ENCODE data around the gene OAF.

Gene OAF

GRCh38 chr11:120235024-120235628 lies 24.3 kb downstream of the OAF start:
- peaks cover 14% of the 10 kb centered on the region for H3K4me1 ChIP-seq (ENCODE audit: control insufficient read depth, insufficient read depth, low read length)
- no peak overlapping the region for H3K9ac ChIP-seq (ENCODE audit: low read length)
- H3K9me3 ChIP-seq (ENCODE audit: control insufficient read depth, insufficient read depth, low read depth, low read length): no peaks in the 10 kb centered on the region
- no peaks in the 10 kb centered on the region for H3K36me3 ChIP-seq (ENCODE audit: control insufficient read depth, insufficient read depth, low read length)
- no peak overlapping the region for H3K4me3 ChIP-seq (ENCODE audit: low read depth, low read length)
- peaks cover 38% of the 10 kb centered on the region for H3K27me3 ChIP-seq (ENCODE audit: control insufficient read depth, insufficient read depth, low read length)
- H3K27ac ChIP-seq (ENCODE audit: low read depth, low read length): no peak overlapping the region

GRCh38 chr11:120236169-120237107 lies 25.6 kb downstream of the OAF start:
- Histone ChIP-seq H3K27me3 (ENCODE audit: control insufficient read depth, insufficient read depth, low read length) (peaks cover 51% of the 10 kb centered on the region), H3K9me3 (ENCODE audit: control insufficient read depth, insufficient read depth, low read depth, low read length) (no peaks in the 10 kb centered on the region), H3K27ac (ENCODE audit: low read depth, low read length) (peak overlapping the region; percentile 89), H3K36me3 (ENCODE audit: control insufficient read depth, insufficient read depth, low read length) (no peaks in the 10 kb centered on the region), H3K4me1 (ENCODE audit: control insufficient read depth, insufficient read depth, low read length) (peaks cover 14% of the 10 kb centered on the region), H3K9ac (ENCODE audit: low read length) (peak overlapping the region; percentile 85), H3K4me3 (ENCODE audit: low read depth, low read length) (no peak overlapping the region)

- no peaks in the 10 kb centered on the region for H3K9me3 ChIP-seq (ENCODE audit: control insufficient read depth, insufficient read depth, low read depth, low read length)
- H3K4me1 ChIP-seq (ENCODE audit: control insufficient read depth, insufficient read depth, low read length): peaks cover 23% of the 10 kb centered on the region
- no peak overlapping the region for H3K9ac ChIP-seq (ENCODE audit: low read length)
- H3K4me3 ChIP-seq (ENCODE audit: low read depth, low read length): peak overlapping the region; percentile 60; the same call in 1 of the 2 replicates
- H3K36me3 ChIP-seq (ENCODE audit: control insufficient read depth, insufficient read depth, low read length): no peaks in the 10 kb centered on the region
- no peak overlapping the region for H3K27ac ChIP-seq (ENCODE audit: low read depth, low read length)
- H3K27me3 ChIP-seq (ENCODE audit: control insufficient read depth, insufficient read depth, low read length): peaks cover 58% of the 10 kb centered on the region
Observed at GRCh38 chr11:120238968-120239620, 28.3 kb downstream of the OAF start.

- Histone ChIP-seq H3K36me3 (ENCODE audit: control insufficient read depth, insufficient read depth, low read length) (no peaks in the 10 kb centered on the region), H3K4me3 (ENCODE audit: low read depth, low read length) (peak within 1 kb of the TSS; percentile 60), H3K27me3 (ENCODE audit: control insufficient read depth, insufficient read depth, low read length) (peaks cover 52% of the 10 kb centered on the region), H3K9ac (ENCODE audit: low read length) (no peak within 1 kb of the TSS), H3K4me1 (ENCODE audit: control insufficient read depth, insufficient read depth, low read length) (peaks cover 31% of the 10 kb centered on the region), H3K27ac (ENCODE audit: low read depth, low read length) (no peak within 1 kb of the TSS), H3K9me3 (ENCODE audit: control insufficient read depth, insufficient read depth, low read depth, low read length) (no peaks in the 10 kb centered on the region)
Observed at GRCh38 chr11:120239713-120240640, 29.1 kb downstream of the OAF start, which contains the start of gene POU2F3. Gene POU2F3 (plus strand): TSS chr11:120240140. CDS start chr11:120240344, 204 bp downstream.

- Histone ChIP-seq H3K9ac (ENCODE audit: low read length) (no peak overlapping the region), H3K4me3 (ENCODE audit: low read depth, low read length) (peak overlapping the region; percentile 60; the same call in 1 of the 2 replicates), H3K9me3 (ENCODE audit: control insufficient read depth, insufficient read depth, low read depth, low read length) (no peaks in the 10 kb centered on the region), H3K36me3 (ENCODE audit: control insufficient read depth, insufficient read depth, low read length) (no peaks in the 10 kb centered on the region), H3K4me1 (ENCODE audit: control insufficient read depth, insufficient read depth, low read length) (peaks cover 32% of the 10 kb centered on the region), H3K27me3 (ENCODE audit: control insufficient read depth, insufficient read depth, low read length) (peaks cover 52% of the 10 kb centered on the region), H3K27ac (ENCODE audit: low read depth, low read length) (no peak overlapping the region)
Observed at GRCh38 chr11:120240866-120241265, 30.0 kb downstream of the OAF start.

GRCh38 chr11:120241277-120241676 lies 30.4 kb downstream of the OAF start:
- Histone ChIP-seq H3K4me3 (ENCODE audit: low read depth, low read length) (no peak overlapping the region), H3K9ac (ENCODE audit: low read length) (no peak overlapping the region), H3K9me3 (ENCODE audit: control insufficient read depth, insufficient read depth, low read depth, low read length) (no peaks in the 10 kb centered on the region), H3K4me1 (ENCODE audit: control insufficient read depth, insufficient read depth, low read length) (peaks cover 33% of the 10 kb centered on the region), H3K27me3 (ENCODE audit: control insufficient read depth, insufficient read depth, low read length) (peaks cover 52% of the 10 kb centered on the region), H3K36me3 (ENCODE audit: control insufficient read depth, insufficient read depth, low read length) (no peaks in the 10 kb centered on the region), H3K27ac (ENCODE audit: low read depth, low read length) (no peak overlapping the region)

GRCh38 chr11:120243221-120243620 lies 32.4 kb downstream of the OAF start:
- Histone ChIP-seq H3K9me3 (ENCODE audit: control insufficient read depth, insufficient read depth, low read depth, low read length) (no peaks in the 10 kb centered on the region), H3K4me1 (ENCODE audit: control insufficient read depth, insufficient read depth, low read length) (peaks cover 38% of the 10 kb centered on the region), H3K27ac (ENCODE audit: low read depth, low read length) (no peak overlapping the region), H3K36me3 (ENCODE audit: control insufficient read depth, insufficient read depth, low read length) (no peaks in the 10 kb centered on the region), H3K4me3 (ENCODE audit: low read depth, low read length) (no peak overlapping the region), H3K27me3 (ENCODE audit: control insufficient read depth, insufficient read depth, low read length) (peaks cover 46% of the 10 kb centered on the region), H3K9ac (ENCODE audit: low read length) (no peak overlapping the region)

GRCh38 chr11:120244476-120245365 lies 33.9 kb downstream of the OAF start:
- H3K27ac ChIP-seq (ENCODE audit: low read depth, low read length): no peak overlapping the region
- peaks cover 31% of the 10 kb centered on the region for H3K27me3 ChIP-seq (ENCODE audit: control insufficient read depth, insufficient read depth, low read length)
- H3K4me3 ChIP-seq (ENCODE audit: low read depth, low read length): no peak overlapping the region
- H3K4me1 ChIP-seq (ENCODE audit: control insufficient read depth, insufficient read depth, low read length): peaks cover 52% of the 10 kb centered on the region
- no peaks in the 10 kb centered on the region for H3K9me3 ChIP-seq (ENCODE audit: control insufficient read depth, insufficient read depth, low read depth, low read length)
- H3K9ac ChIP-seq (ENCODE audit: low read length): no peak overlapping the region
- H3K36me3 ChIP-seq (ENCODE audit: control insufficient read depth, insufficient read depth, low read length): no peaks in the 10 kb centered on the region

- peaks cover 52% of the 10 kb centered on the region for H3K4me1 ChIP-seq (ENCODE audit: control insufficient read depth, insufficient read depth, low read length)
- no peak overlapping the region for H3K9ac ChIP-seq (ENCODE audit: low read length)
- H3K9me3 ChIP-seq (ENCODE audit: control insufficient read depth, insufficient read depth, low read depth, low read length): no peaks in the 10 kb centered on the region
- no peak overlapping the region for H3K27ac ChIP-seq (ENCODE audit: low read depth, low read length)
- H3K36me3 ChIP-seq (ENCODE audit: control insufficient read depth, insufficient read depth, low read length): no peaks in the 10 kb centered on the region
- peaks cover 26% of the 10 kb centered on the region for H3K27me3 ChIP-seq (ENCODE audit: control insufficient read depth, insufficient read depth, low read length)
- H3K4me3 ChIP-seq (ENCODE audit: low read depth, low read length): no peak overlapping the region
Observed at GRCh38 chr11:120245434-120245833, 34.6 kb downstream of the OAF start.

Data from HUES6 (cell line).